GM18870 (cell line): Measurements from ENCODE around the gene CNTNAP5.

Source experiments
- ATAC-seq: cut with Tn5 transposase; IDR thresholded peaks from one replicate; pipeline ENCODE4 v1.9.1; 2021; ENCODE audit warnings: moderate library complexity; ENCODE audit not compliant: unreplicated experiment

CNTNAP5 gene

GRCh38 chr2:124151691-124152090, 126.6 kb downstream of the CNTNAP5 start:
- ATAC-seq, result no peak

GRCh38 chr2:124153713-124154112, 128.6 kb downstream of the CNTNAP5 start:
- ATAC-seq, result no peak

- no peak for ATAC-seq
These were observed 134.1 kb downstream of the CNTNAP5 start for GRCh38 chr2:124159166-124159565.

- no peak for ATAC-seq
These were observed 136.5 kb downstream of the CNTNAP5 start for GRCh38 chr2:124161542-124161941.

GRCh38 chr2:124162256-124162655, 137.2 kb downstream of the CNTNAP5 start:
- ATAC-seq, result no peak

- no peak for ATAC-seq
These were observed 138.8 kb downstream of the CNTNAP5 start for GRCh38 chr2:124163840-124164239.

GRCh38 chr2:124165698-124166097, 140.6 kb downstream of the CNTNAP5 start:
- ATAC-seq, result no peak

GRCh38 chr2:124171472-124172063, 146.5 kb downstream of the CNTNAP5 start:
- no peak for ATAC-seq

GRCh38 chr2:124178719-124179118, 153.6 kb downstream of the CNTNAP5 start:
- ATAC-seq, result no peak

GRCh38 chr2:124180635-124181034, 155.5 kb downstream of the CNTNAP5 start:
- ATAC-seq, result no peak

GRCh38 chr2:124186801-124187200, 161.7 kb downstream of the CNTNAP5 start:
- ATAC-seq, result no peak

- no peak for ATAC-seq
These were observed 162.9 kb downstream of the CNTNAP5 start for GRCh38 chr2:124187948-124188347.

GRCh38 chr2:124193706-124194105, 168.6 kb downstream of the CNTNAP5 start:
- ATAC-seq, result no peak

- no peak for ATAC-seq
These were observed 176.6 kb downstream of the CNTNAP5 start for GRCh38 chr2:124201713-124202112.

GRCh38 chr2:124209441-124209840, 184.4 kb downstream of the CNTNAP5 start:
- ATAC-seq, result no peak

- ATAC-seq, result no peak
These were observed 186.4 kb downstream of the CNTNAP5 start for GRCh38 chr2:124211461-124211860.

- no peak for ATAC-seq
These were observed 189.0 kb downstream of the CNTNAP5 start for GRCh38 chr2:124213977-124214587.

- ATAC-seq, result no peak
These were observed 221.1 kb downstream of the CNTNAP5 start for GRCh38 chr2:124246170-124246569.

- no peak for ATAC-seq
These were observed 223.3 kb downstream of the CNTNAP5 start for GRCh38 chr2:124248386-124248785.

- ATAC-seq, result no peak
These were observed 225.3 kb downstream of the CNTNAP5 start for GRCh38 chr2:124250433-124250832.

GRCh38 chr2:124254621-124255020, 229.5 kb downstream of the CNTNAP5 start:
- ATAC-seq, result no peak

GRCh38 chr2:124257120-124257519, 232.0 kb downstream of the CNTNAP5 start:
- no peak for ATAC-seq
